SH-SY5Y (cell line): Measurements from ENCODE around the gene ITIH1.

Experiments
- GATA2 ChIP-seq: IDR thresholded peaks from 2 replicates; pipeline ENCODE4 v1.6.1; 2011; ENCODE audit warnings: mild to moderate bottlenecking, low read depth, low read length
- GATA3 ChIP-seq: IDR thresholded peaks from 2 replicates; pipeline ENCODE4 v1.6.1; 2011; ENCODE audit warnings: low read depth, mild to moderate bottlenecking, low read length, moderate library complexity

DNA sequence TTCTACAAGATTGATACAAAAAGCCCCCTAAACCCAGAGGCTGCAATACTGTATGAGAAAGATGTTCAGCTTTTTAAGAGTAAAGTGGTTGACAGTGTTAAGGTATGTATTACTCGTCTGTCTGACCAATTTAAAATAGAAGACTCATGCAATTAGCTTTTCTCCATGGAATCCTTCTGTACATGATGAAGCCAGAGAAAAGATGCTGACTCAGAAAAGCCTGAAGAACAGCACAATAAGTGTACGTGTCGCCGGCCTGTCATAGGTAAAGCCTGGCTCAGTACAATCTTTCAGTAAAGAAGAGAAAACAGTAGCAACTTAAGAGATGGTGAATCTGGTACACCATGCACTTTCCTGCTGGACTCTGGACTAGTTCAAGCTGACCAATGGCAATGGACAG, 23.0 kb upstream of the ITIH1 start:
- TF ChIP-seq GATA3: no peak
- no peak for TF ChIP-seq GATA2
